ENCODE data around the gene GSK3A. TPM values are rescaled to one million over a fixed set of nuclear protein-coding genes. Genes with fewer than 3 reads are reported as not detected.

GSK3A gene
- total and polyA plus RNA-seq, 9 of the 15 experiments (the other 6 are each of a cell fraction or from before 2014, with no cell fraction given), result 0.62 to 90.7 (median 33.3) TPM

- peaks cover 49% of the 10 kb centered on the region; the same call in 2 of the 3 replicates for H3K36me3 ChIP-seq (ENCODE audit: control insufficient read depth, insufficient read depth, low read length)
- H4K20me1 ChIP-seq (replicated peaks; ENCODE audit: control insufficient read depth, insufficient read depth, low read length), result peaks cover 10% of the 10 kb centered on the region; the same call in 1 of the 2 replicates
- 0 out of 4 replicates have a peak overlapping the region, but pooled peaks of 1 of the 2 experiments have one; percentile 19 for H3K9ac ChIP-seq (ENCODE audit: insufficient read depth in 1 of 2, low read depth in 2 of 2, low read length in 2 of 2)
- H3K9me1 ChIP-seq (ENCODE audit: control insufficient read depth, insufficient read depth, low read length), result peaks cover 4% of the 10 kb centered on the region
- no peak for FAIRE-seq
- peaks cover 50% of the 10 kb centered on the region for H3K79me2 ChIP-seq (ENCODE audit: control insufficient read depth, insufficient read depth, low read length)
- H3K27ac ChIP-seq (ENCODE audit: extremely low read depth, low read depth, low read length), result no peak overlapping the region
- H2AFZ ChIP-seq (ENCODE audit: low read depth, low read length), result no peak overlapping the region
- H3K4me3 ChIP-seq, result no peak overlapping the region
- ChIA-PET CTCF (ENCODE audit: low intra/inter-chr PET ratio) (no interaction called here), POLR2A (interaction anchor here (1.0 kb wide), 1 partner anchor 56 kb away, joined by 3 read pairs; no protein-coding TSS in a partner anchor)
- no TSS peak for BruUV-seq (replicated peaks)
- no peaks in the 10 kb centered on the region for H3K9me3 ChIP-seq (replicated peaks; ENCODE audit: control insufficient read depth, insufficient read depth, low read depth, low read length)
- in situ Hi-C loops (cut with MboI) (no loop called here), intact Hi-C loops (cut with micrococcal nuclease) (no loop called here)
- H3K27me3 ChIP-seq (ENCODE audit: control insufficient read depth in 2 of 2, insufficient read depth in 2 of 2, low read length in 2 of 2), result no peaks in the 10 kb centered on the region
- ATAC-seq, result no peak
- peaks cover 25 to 58% of the 10 kb centered on the region in 2 experiments for H3K4me1 ChIP-seq (replicated peaks in 1 of 2; ENCODE audit: control insufficient read depth in 2 of 2, insufficient read depth in 2 of 2, low read length in 2 of 2)
- 89% methylated on average over 32 of the region's 41 CpGs for WGBS (ENCODE audit: insufficient coverage, low coverage, missing lambda C conversion rate)
- no peak for DNase-seq (ENCODE audit: extremely low read depth in 1 of 4, low spot score in 3 of 4)
- no peak overlapping the region for H3K4me2 ChIP-seq (ENCODE audit: insufficient read depth, low read length)
- TF ChIP-seq ZBTB12 (CRISPR knock-in tag; IDR thresholded peaks at IDR 0.05) (no peak), MEIS2 (IDR thresholded peaks at IDR 0.05; ENCODE audit: partially characterized antibody) (no peak), ZNF277 (CRISPR knock-in tag; IDR thresholded peaks at IDR 0.05; ENCODE audit: borderline replicate concordance) (no peak), RBFOX2 (IDR thresholded peaks at IDR 0.05; ENCODE audit: low read depth, low read length) (peak; percentile 52), CSDE1 (IDR thresholded peaks at IDR 0.05) (no peak), HNRNPL (IDR thresholded peaks at IDR 0.05; ENCODE audit: low read depth, low read length) (0 out of 2 replicates have a peak, but pooled peaks have one; percentile 30), ZNF175 (CRISPR knock-in tag; IDR thresholded peaks at IDR 0.05; ENCODE audit: low read depth) (no peak), FOSL1 (tag; conservative IDR thresholded peaks at IDR 0.05) (no peak), POLR2A (conservative IDR thresholded peaks at IDR 0.05) (peak; percentile 34; the same call in 1 of the 2 replicates), SUPT5H (IDR thresholded peaks at IDR 0.05) (peak; percentile 25; the same call in 1 of the 2 replicates)
- TF ChIP-seq, protein P1, sequence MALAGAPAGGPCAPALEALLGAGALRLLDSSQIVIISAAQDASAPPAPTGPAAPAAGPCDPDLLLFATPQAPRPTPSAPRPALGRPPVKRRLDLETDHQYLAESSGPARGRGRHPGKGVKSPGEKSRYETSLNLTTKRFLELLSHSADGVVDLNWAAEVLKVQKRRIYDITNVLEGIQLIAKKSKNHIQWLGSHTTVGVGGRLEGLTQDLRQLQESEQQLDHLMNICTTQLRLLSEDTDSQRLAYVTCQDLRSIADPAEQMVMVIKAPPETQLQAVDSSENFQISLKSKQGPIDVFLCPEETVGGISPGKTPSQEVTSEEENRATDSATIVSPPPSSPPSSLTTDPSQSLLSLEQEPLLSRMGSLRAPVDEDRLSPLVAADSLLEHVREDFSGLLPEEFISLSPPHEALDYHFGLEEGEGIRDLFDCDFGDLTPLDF (CRISPR knock-in tag; IDR thresholded peaks at IDR 0.05), result no peak
- TF ChIP-seq, protein P2, sequence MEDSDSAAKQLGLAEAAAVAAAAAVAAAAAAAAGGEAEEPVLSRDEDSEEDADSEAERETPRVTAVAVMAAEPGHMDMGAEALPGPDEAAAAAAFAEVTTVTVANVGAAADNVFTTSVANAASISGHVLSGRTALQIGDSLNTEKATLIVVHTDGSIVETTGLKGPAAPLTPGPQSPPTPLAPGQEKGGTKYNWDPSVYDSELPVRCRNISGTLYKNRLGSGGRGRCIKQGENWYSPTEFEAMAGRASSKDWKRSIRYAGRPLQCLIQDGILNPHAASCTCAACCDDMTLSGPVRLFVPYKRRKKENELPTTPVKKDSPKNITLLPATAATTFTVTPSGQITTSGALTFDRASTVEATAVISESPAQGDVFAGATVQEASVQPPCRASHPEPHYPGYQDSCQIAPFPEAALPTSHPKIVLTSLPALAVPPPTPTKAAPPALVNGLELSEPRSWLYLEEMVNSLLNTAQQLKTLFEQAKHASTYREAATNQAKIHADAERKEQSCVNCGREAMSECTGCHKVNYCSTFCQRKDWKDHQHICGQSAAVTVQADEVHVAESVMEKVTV (CRISPR knock-in tag; IDR thresholded peaks at IDR 0.05), result no peak
- TF ChIP-seq, protein P3, sequence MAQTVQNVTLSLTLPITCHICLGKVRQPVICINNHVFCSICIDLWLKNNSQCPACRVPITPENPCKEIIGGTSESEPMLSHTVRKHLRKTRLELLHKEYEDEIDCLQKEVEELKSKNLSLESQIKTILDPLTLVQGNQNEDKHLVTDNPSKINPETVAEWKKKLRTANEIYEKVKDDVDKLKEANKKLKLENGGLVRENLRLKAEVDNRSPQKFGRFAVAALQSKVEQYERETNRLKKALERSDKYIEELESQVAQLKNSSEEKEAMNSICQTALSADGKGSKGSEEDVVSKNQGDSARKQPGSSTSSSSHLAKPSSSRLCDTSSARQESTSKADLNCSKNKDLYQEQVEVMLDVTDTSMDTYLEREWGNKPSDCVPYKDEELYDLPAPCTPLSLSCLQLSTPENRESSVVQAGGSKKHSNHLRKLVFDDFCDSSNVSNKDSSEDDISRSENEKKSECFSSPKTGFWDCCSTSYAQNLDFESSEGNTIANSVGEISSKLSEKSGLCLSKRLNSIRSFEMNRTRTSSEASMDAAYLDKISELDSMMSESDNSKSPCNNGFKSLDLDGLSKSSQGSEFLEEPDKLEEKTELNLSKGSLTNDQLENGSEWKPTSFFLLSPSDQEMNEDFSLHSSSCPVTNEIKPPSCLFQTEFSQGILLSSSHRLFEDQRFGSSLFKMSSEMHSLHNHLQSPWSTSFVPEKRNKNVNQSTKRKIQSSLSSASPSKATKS (CRISPR knock-in tag; IDR thresholded peaks at IDR 0.05), result no peak
These were observed 6.1 kb upstream of the GSK3A start for GRCh38 chr19:42248270-42249148.
